Measurements from ENCODE around the gene RNF2.

GRCh38 chr1:185096531-185096930, 51.2 kb downstream of the RNF2 start:
- TF ChIP-seq CTCF (IDR thresholded peaks at IDR 0.05), result no peak
- no peak for TF ChIP-seq POLR2A (IDR thresholded peaks at IDR 0.05)
